Left kidney (tissue), 2 donors: ENCODE results near the gene FNBP1. TPM values are rescaled to one million over a fixed set of nuclear protein-coding genes. Genes with fewer than 3 reads are reported as not detected.
"Not testable (repeated sequence)": the region's sequence is repeated elsewhere in the genome, so short reads cannot be mapped to it uniquely, and the experiment has no call there.

Source experiments
- DNase-seq: peaks from one replicate; pipeline ENCODE4 v3.0.0-alpha.2; 2013
- polyA plus RNA-seq: library from polyadenylated mRNA; unstranded; fragments of 120-200 nt; gene quantifications from one replicate; pipeline ENCODE4 v1.2.1, GENCODE V29; 2013; ENCODE audit not compliant: insufficient read length

Gene FNBP1
- polyA plus RNA-seq, 1 donor: 57.8 TPM

DNA sequence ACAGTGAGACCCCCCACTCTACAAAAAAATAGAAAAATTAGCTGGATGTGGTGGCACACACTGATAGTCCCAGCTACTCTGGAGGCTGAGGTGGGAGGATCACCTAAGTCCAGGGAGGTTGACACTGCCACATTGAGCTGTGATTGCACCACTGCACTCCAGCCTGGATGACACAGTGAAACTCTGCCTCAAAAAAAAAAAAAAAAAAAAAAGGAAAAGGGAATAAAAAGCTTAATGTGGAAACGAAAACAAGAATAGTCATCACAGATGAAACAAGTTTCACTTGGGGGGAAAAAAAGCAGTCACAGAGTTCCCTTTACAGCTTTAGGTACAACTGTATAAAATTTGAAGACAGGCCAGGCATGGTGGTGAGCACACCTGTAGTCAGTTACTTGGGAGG is 84.2 kb downstream of the FNBP1 start:
- DNase-seq: no peak

DNA sequence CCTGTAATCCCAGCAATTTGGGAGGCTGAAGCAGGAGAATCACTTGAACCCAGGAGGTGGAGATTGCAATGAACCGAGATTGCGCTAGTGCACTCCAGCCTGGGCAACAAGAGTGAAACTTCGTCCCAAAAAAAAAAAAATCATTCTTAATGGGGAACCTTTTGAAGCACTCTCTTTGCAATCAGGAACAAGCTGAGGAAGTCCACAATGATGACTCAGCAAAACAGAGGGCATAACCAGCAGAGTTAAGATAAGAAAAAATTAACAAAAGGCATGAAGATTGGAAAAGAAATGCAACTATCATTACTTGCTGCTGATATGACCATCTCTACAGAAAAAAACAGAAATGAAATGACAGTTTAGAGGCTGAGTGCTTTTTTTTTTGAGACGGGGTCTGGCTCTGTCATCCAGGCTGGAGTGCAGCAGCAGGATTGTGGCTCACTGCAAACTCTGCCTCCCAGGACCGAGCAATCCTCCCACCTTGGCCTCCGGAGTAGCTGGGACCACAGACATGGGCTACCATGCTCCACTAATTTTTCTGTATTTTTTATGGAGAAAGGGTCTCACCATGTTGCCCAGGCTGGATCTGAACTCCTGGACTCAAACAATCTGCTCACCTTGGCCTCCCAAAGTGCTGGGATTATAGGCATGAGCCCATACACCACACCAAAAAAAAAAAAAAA is 88.0 kb downstream of the FNBP1 start:
- DNase-seq: no peak

GRCh38 chr9:129953736-129954135 is 89.3 kb downstream of the FNBP1 start:
- DNase-seq: no peak

DNA sequence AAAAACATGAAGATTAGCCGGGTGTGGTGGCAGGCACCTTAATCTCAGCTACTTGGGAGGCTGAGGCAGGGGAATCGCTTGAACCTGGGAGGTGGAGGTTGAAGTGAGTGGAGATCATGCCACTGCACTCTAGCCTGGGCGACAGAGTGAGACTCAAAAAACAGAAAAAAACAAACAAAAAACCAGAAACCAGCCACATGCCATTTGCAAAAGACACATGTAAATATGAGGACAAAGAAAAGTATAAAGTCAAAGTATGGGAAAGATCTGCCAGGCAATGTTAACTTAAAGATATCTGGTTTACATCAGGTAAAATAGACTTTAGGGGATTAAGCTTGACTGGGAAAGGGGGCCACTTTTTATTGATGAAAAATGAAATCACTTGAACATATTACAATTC is 90.7 kb downstream of the FNBP1 start:
- DNase-seq: no peak

- no peak for DNase-seq
These were observed 93.2 kb downstream of the FNBP1 start for GRCh38 chr9:129949821-129950220.

GRCh38 chr9:129948626-129949025 is 94.4 kb downstream of the FNBP1 start:
- DNase-seq: not testable (repeated sequence)

GRCh38 chr9:129946246-129946995 is 96.6 kb downstream of the FNBP1 start:
- no peak for DNase-seq

DNA sequence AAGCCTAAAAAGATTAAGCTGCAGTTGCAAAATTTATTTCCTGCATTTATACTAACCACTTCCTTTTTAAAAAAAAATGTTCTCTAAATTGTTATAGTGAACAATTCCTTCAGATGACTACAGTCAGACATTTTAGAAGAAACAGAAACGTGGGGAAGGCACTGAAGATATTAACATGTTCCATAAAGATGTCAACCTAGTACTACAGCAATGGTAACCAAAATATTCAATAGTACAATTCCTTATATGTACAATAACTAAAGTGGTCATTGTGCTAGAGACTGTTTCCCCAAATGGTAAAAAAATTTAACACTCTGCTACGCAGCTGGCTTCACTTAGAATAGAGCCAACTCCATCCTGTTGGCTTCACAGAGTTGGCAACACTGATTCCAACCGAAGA is 97.7 kb downstream of the FNBP1 start:
- DNase-seq: no peak

DNA sequence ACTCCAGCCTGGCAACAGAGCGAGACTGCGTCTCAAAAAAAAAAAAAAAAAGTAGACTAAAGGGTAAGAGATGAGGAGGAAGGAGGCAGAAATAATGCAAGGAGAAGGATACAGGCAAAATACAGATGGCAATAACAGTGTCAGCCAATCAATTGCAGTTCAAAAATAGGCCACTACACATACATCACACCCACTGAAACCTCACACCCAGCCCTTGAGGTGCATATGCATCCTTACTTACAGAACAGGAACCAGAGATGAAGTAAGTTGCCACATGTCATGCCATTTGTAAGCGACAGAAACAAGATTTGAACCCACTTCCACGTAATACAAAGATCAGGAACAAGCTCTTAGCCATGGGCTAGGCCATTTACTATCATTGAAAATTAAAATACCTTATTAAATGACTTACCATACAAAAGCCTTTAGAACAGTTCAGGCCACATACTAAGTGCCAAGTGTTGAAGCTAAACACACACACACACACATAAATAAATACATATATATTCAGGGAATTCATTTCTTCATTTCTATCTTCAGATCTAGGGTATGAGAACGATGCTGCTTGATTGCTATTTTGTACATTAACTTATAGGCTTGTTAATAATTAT is 98.4 kb downstream of the FNBP1 start:
- DNase-seq: no peak

DNA sequence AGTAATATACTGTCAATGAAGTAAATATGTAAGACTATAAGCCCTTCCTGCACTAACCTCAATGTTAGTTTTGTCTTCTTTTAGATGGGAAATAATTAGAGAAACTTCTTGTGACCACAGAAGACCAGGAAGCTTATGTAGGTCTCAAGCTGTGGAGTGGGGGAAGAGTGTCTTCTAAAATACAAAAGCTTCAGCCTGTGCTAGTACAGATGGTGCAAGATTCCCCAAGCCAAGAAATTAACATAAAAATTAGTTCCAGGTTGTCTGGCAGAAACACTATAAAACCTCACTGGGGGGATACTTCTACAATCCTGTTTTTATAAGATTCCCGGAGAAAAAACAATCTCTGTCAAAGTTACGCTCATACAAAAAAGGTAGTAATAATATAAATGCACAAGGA is 103.6 kb downstream of the FNBP1 start:
- DNase-seq: no peak

DNA sequence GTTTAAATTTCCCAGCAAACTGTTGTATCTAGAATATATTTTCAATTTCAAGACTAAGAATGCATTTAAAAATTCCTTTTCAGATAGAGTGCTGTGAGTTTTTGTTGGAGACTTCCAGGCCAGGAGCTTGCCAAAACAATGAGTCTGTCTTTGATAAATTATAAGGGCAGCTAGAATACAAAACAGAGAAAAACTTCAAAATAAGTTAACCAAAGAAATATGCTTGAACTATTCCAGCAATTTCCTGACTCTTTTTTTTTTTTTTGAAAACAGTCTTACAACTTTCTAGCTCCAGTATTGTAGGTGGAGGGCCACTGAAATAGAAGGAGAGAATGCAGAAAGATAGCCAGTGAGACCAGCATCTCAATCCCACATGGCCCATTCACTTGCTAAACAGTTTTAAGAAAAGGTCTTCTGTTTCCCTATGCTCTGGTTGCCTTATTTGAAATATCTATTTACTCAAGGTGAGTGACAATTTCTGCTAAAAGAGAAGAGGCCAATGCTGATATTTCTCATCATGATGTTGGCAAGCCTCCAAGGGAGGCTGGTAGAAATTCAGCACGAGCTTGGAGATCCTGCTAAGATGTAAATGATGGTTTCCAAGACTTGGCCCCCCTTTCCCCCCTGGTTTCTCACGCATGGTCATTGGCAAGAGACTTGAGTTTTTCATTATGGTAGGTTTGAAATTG is 104.6 kb downstream of the FNBP1 start:
- no peak for DNase-seq

GRCh38 chr9:129937879-129938278 is 105.1 kb downstream of the FNBP1 start:
- not testable (repeated sequence) for DNase-seq

GRCh38 chr9:129936222-129936621 is 106.8 kb downstream of the FNBP1 start:
- DNase-seq: no peak

- DNase-seq: no peak
These were observed 108.2 kb downstream of the FNBP1 start for GRCh38 chr9:129934780-129935179.

DNA sequence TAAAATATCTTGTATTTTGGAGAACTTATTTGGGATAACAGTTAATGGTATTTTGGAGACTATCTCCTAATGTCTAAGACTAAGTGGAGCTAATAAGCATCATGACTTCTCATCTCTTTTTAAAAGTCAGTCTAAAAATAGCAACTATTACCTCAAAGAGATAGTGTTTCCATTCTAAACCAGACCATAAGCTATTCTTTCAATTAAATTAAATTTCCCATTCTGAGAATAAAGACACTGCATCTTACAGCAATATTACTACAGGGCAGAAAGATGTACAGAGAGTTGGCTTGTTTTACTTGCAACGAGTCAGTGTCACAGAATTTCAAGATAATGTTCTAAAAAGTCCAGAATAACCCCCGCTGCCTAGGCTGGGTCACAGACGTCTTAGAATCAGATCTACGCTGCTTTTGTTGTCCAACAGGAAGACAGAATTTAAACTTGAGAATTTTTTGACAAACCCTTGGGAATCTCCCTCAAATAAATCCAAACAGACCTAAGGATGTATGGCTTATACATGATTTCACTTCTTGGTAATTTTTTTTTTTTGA is 108.9 kb downstream of the FNBP1 start:
- DNase-seq: no peak

DNA sequence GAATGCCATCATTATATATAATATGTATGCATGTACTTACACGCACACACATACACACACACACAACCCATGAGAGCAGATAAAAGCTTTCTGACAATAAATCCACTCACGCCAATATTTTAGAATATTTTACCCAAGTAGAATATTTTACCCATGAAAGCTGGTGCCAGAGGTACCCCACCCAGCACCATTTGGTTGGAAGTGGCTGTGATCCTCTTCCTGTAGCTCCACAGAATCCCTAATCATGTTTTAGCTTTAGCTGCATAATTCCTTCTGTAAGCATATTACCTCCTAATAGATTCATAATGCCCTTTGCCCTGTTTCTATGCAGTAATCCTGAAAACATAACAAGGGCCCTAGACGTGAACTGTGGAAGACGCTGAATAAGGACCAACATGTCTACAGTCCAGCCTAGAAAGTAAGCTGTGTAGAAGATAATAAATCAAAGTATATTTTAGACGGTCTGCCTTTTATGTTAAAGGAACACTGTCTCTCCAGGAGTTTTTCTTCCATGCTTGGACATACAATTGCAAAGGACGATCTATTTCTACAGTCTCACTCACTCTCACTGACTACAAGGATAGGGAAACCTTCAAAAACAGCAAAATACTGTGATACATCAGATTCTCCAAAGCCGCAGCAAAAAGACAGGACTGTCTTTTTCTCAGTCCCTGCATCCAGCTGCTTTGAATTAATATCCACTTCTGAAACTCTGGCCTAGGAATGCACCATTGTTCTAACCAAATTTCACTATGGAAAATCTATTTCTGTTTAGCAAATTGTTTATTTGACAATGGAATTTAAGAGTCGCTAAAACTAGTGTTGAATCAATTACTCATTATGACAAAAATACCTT is 109.6 kb downstream of the FNBP1 start:
- DNase-seq: no peak

DNA sequence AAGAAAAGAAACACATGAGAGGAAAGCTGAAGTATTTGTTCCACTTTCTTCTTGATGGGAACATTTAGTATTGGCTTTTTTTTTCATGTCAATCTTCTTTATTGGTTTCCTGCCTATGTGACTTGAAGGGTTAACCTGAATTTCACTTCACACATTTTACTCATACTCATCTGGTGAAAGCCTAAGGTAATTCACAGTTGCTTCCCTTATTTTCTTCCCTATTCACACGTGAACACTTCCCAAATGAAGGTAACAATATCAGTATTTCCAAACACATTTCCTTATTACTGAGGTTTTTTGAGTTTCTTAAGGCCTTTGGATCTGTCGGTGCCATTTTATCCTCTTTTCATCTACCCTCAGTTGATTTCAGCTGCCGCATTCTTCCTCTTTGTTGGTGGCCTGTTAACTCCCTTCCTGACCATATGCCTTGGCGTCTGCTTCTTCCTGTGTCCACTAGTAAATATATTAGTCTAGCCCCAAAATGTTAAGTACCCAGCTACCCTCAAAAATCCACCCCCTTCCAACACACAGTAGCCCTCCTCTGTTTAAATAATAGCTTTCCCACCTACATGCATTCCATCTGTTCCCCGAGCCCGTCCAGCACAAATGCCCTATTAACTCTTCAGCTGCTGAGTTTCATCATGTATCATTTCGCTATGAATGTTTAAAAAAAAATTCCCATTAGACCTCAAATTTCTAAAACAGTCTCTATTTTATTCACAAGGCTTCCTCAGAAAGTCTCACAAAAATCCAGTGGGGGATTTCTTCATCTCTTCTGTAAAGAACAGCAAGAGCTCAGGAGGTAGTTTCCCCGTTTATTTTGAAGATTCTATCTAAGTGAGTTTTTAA is 110.5 kb downstream of the FNBP1 start:
- DNase-seq: no peak

GRCh38 chr9:129930743-129931142 is 112.2 kb downstream of the FNBP1 start:
- DNase-seq: no peak

DNA sequence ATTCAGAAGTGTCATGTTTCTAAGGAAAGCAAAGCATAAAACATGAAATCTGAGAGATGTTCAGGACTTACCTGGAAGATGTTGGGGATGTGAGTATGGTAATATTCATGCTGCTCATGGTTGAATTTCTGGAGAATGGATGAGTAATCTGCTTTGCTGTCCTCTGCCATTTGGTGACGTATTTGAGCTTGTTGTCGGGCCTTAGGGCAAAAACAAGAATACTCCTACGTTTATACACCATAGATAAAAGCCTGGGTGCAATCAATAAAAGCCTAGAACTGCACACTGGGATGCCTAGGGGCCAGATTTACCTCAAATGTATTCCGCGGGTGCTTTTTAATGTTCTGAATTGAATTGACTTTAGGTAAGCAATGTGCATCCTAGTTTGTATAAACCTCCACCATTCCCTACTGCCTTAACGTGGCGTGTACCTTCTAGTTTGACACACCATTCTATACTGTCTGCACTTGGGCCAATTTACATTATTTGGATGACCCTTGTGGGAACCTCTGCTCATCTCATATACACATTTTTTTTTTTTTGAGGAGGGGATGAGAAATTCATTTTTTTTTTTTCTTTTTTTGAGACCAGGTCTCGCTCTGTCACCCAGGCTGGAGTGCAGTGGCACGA is 113.4 kb downstream of the FNBP1 start:
- DNase-seq: no peak

DNA sequence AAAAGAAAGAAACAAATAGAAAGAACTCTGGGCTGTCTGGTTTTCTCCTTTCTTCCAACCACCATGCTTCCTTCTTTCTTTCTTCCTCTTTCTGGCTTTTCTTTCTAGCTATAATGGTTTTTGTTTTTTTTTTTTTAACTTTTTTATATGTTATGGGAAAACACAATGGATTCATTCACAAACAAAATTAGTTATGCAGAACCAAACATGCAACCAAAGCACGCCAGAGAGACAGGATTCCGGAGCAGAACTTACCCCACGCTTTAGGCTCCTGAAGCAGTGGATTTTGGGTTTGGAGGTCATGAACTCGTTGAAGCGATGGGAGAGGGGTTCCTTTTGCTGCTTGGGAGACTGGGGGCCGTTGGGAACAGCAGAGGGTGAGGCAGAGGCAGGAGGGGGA is 119.4 kb downstream of the FNBP1 start:
- DNase-seq: no peak
